ENCODE measurements around the gene ZNF577.

- TF ChIP-seq CTCF (IDR thresholded peaks at IDR 0.05 in 4 of 5, conservative IDR thresholded peaks at IDR 0.05 in 1 of 5) (no peak), POLR2A (IDR thresholded peaks at IDR 0.05) (no peak)
Observed at GRCh38 chr19:51837145-51837544, 50.6 kb downstream of the ZNF577 start.
